Spleen (tissue), 7 donors: ENCODE results near the gene P4HA3.

Experiments
- CTCF ChIP-seq, 11 experiments: fragments of 200-600 bp in 7 of 11; fragments of 450-650 bp in 4 of 11; sonication (generic) in 4 of 11; IDR thresholded peaks in 8 of 11; conservative IDR thresholded peaks in 3 of 11; 1 replicate in 7 of 11; 2 replicates in 4 of 11; pipeline versions ENCODE4 v1.4.0 to v1.8.0; 2016 to 2021; ENCODE audit warnings: antibody characterized with exemption in 11 of 11, inconsistent platforms in 4 of 11, mild to moderate bottlenecking in 1 of 11
- POLR2A ChIP-seq, 3 donors: fragments of 450-650 bp; IDR thresholded peaks; one replicate each; pipeline ENCODE4 v1.5.1; 2017; ENCODE audit warnings: antibody characterized with exemption in 3 of 3, mild to moderate bottlenecking in 1 of 3
- POLR2AphosphoS5 ChIP-seq, 3 donors: sonication (generic); formaldehyde crosslinking; IDR thresholded peaks; one replicate each; pipeline ENCODE4 v1.5.1; 2017; ENCODE audit warnings: antibody characterized with exemption in 3 of 3
- donor health status: DM: no; HTN: no; CAD: no; lungs with moderate emphysema.
- donor health status: DM: no; HTN: no; CAD: no.
- donor health status: DM: no; HTN: no; CAD: no.

GRCh38 chr11:74278721-74279161 lies 32.7 kb downstream of the P4HA3 start:
- TF ChIP-seq CTCF (IDR thresholded peaks at IDR 0.05 in 8 of 11, conservative IDR thresholded peaks at IDR 0.05 in 3 of 11) (no peak), POLR2AphosphoS5 (IDR thresholded peaks at IDR 0.05) (no peak), POLR2A (IDR thresholded peaks at IDR 0.05) (no peak)
